HG02571 (cell line): ENCODE results near the gene GPN2.

ENCODE experiments used
- ATAC-seq: cut with Tn5 transposase; IDR thresholded peaks from one replicate; pipeline ENCODE4 v1.9.1; 2021; ENCODE audit warnings: mild to moderate bottlenecking, moderate library complexity; ENCODE audit not compliant: unreplicated experiment

GPN2 gene

GRCh38 chr1:26889551-26890466, at the start of gene GPN2:
TSS of gene GPN2 (minus strand) at chr1:26890283. CDS start at chr1:26890096, 187 bp downstream.
- peak; percentile 80 for ATAC-seq

GRCh38 chr1:26938659-26939025, 48.6 kb upstream of the GPN2 start:
- no peak for ATAC-seq

GRCh38 chr1:26938004-26938658, 48.0 kb upstream of the GPN2 start:
- no peak for ATAC-seq

- ATAC-seq = no peak
Observed at GRCh38 chr1:26936823-26937222, 46.7 kb upstream of the GPN2 start.

- ATAC-seq = no peak
Observed at GRCh38 chr1:26932531-26932930, 42.4 kb upstream of the GPN2 start.

GRCh38 chr1:26923711-26924110, 33.6 kb upstream of the GPN2 start:
- ATAC-seq = no peak

GRCh38 chr1:26922901-26923300, 32.8 kb upstream of the GPN2 start:
- ATAC-seq = no peak

GRCh38 chr1:26922431-26922729, 32.3 kb upstream of the GPN2 start:
- ATAC-seq = no peak

GRCh38 chr1:26921540-26922430, 31.7 kb upstream of the GPN2 start, which contains the start of gene NUDC:
TSS of gene NUDC (plus strand) at chr1:26921743. CDS start at chr1:26921849, 106 bp downstream.
- peak; percentile 95 for ATAC-seq

GRCh38 chr1:26921126-26921539, 31.1 kb upstream of the GPN2 start:
- no peak for ATAC-seq

- no peak for ATAC-seq
Observed at GRCh38 chr1:26915204-26915842, 25.2 kb upstream of the GPN2 start.

GRCh38 chr1:26913754-26914619, 23.9 kb upstream of the GPN2 start, which contains the start of gene NR0B2:
TSS of gene NR0B2 (minus strand) at chr1:26913975. CDS start at chr1:26913940, 35 bp downstream.
- no peak for ATAC-seq

- ATAC-seq = no peak
Observed at GRCh38 chr1:26913389-26913753, 23.3 kb upstream of the GPN2 start.

- ATAC-seq = no peak
Observed at GRCh38 chr1:26912147-26912490, 22.0 kb upstream of the GPN2 start.

- ATAC-seq = no peak
Observed at GRCh38 chr1:26911399-26912146, 21.5 kb upstream of the GPN2 start.

- no peak for ATAC-seq
Observed at GRCh38 chr1:26910343-26911160, 20.5 kb upstream of the GPN2 start.

- ATAC-seq = no peak
Observed at GRCh38 chr1:26909951-26910342, 19.9 kb upstream of the GPN2 start.
